ENCODE results near the gene GRHPR. TPM values are rescaled to one million over a fixed set of nuclear protein-coding genes. Genes with fewer than 3 reads are reported as not detected.

GRHPR gene
- total RNA-seq, 1 donor from 2014 or later = 131 TPM

DNA sequence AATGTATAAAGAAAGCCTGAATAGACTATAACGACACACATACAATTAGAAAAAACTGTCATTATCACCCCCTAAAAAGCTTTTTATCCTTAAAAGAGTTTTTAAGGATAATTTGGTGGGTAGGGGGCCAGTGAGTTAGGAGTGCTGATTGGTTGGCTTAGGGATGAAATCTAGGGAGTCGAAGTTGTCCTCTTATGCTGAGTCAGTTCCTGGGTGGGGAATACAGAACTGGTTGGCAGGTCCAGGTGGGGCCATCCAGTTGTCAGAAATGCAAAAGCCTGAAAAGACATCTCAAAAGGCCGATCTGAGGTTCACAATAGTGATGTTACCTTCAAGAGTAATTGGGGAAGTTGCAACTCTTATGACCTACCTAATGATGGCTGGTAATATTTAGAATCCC is 29.1 kb downstream of the GRHPR start:
- peak in 1 of 2 donors; percentile 16 for DNase-seq (ENCODE audit: low spot score in 2 of 2)
- no peak for TF ChIP-seq CTCF (IDR thresholded peaks at IDR 0.05)
- no peak overlapping the region for H3K27ac ChIP-seq
- no peaks in the 10 kb centered on the region for H3K9me3 ChIP-seq
- H3K4me3 ChIP-seq = no peak overlapping the region
- intact Hi-C loops (cut with DNase I) = no loop called here
- H3K27me3 ChIP-seq = no peaks in the 10 kb centered on the region
- H3K36me3 ChIP-seq = peaks cover 0 to 4% of the 10 kb centered on the region in 2 donors
- no peaks in the 10 kb centered on the region for H3K4me1 ChIP-seq

GRCh38 chr9:37452611-37453010 is 30.1 kb downstream of the GRHPR start:
- no peaks in the 10 kb centered on the region for H3K27me3 ChIP-seq
- no peaks in the 10 kb centered on the region for H3K4me1 ChIP-seq
- no peak overlapping the region for H3K4me3 ChIP-seq
- intact Hi-C loops (cut with DNase I) = no loop called here
- no peak overlapping the region for H3K27ac ChIP-seq
- TF ChIP-seq CTCF (IDR thresholded peaks at IDR 0.05) = no peak
- H3K36me3 ChIP-seq = peaks cover 0 to 4% of the 10 kb centered on the region in 2 donors
- DNase-seq (ENCODE audit: low spot score in 2 of 2) = peak in 1 of 2 donors; percentile 22
- H3K9me3 ChIP-seq = no peaks in the 10 kb centered on the region

DNA sequence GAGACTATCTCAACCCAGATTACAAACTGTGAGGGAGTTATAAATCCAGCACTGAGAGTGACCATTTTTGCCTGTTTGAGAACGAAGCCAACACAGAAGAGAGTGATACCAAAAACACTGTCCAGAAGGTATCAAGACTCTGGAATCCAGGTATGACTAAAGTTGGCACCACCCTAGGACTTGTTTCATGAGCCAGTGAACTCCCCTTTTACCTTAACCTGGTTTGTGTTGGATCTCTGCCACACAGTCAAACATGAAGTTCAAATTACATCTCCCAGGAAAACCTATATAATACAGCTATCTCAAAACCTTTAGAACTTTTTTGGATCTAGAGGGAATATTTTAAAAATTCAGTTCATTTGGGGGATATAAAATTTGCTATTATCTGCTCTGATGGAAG is 31.3 kb downstream of the GRHPR start:
- Histone ChIP-seq H3K27me3 (no peaks in the 10 kb centered on the region), H3K4me3 (no peak overlapping the region), H3K36me3 (peaks cover 0 to 2% of the 10 kb centered on the region in 2 donors), H3K27ac (no peak overlapping the region), H3K9me3 (no peaks in the 10 kb centered on the region), H3K4me1 (no peaks in the 10 kb centered on the region)
- no peak for TF ChIP-seq CTCF (IDR thresholded peaks at IDR 0.05)
- DNase-seq (ENCODE audit: low spot score in 2 of 2) = peak in 1 of 2 donors; percentile 24
- intact Hi-C loops (cut with DNase I) = no loop called here

DNA sequence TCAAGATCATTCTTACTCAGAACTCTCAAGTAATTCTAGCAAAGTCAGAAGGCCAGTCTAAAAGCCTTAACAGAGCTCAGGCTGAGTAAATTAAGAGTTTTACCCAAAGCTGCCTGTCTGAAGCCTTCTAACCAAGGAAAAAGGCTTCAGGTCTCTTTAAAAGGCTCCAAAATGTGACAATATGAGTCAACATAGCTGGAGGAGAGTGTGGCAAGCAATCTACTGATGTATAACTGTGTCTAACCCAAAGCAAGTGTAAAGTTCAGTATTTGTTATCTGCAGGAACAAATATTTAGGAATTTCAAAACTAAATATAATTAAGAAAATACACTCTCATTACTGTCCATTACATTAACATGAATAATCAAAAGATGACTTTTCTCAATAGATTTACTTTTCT is 31.7 kb downstream of the GRHPR start:
- H3K4me1 ChIP-seq = no peaks in the 10 kb centered on the region
- H3K4me3 ChIP-seq = no peak overlapping the region
- no peak overlapping the region for H3K27ac ChIP-seq
- no peaks in the 10 kb centered on the region for H3K9me3 ChIP-seq
- intact Hi-C loops (cut with DNase I) = no loop called here
- no peak for TF ChIP-seq CTCF (IDR thresholded peaks at IDR 0.05)
- no peaks in the 10 kb centered on the region for H3K27me3 ChIP-seq
- no peaks in the 10 kb centered on the region for H3K36me3 ChIP-seq
- no peak for DNase-seq (ENCODE audit: low spot score in 2 of 2)

DNA sequence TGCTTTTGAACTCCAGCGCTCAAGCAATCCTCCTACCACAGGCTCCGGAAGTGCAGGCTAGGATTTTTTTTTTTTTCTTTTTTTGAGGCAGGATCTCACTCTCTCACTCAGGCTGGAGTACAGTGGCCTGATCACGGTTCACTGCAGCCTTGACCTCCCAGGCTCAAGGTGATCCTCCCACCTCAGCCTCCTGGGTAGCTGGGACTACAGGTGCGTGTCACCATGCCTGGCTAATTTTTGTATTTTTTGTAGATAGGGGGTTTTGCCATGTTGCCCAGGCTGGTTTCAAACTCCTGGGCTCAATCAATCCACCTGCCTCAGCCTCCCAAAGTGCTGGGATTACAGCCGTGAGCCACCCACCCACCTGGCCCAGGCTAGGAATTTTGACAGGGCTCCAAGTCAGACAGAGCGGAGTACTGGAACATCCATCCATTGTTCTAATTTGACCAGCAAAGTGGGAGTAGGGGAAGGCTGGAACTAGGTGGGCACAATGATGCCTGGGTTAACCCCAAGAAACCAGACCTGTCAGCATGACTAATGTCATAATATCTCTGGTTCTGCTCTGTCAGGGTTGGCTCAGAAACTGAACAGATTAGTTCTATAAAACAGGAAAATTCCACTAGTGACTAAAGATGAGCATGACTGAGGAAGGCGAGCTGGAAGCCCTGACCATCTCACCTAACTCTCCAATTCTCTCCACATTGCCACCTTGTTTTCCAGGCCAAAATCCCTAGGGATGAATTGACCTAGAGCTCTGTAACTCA is 33.6 kb downstream of the GRHPR start:
- DNase-seq (ENCODE audit: low spot score in 2 of 2) = no peak
- no peaks in the 10 kb centered on the region for H3K4me1 ChIP-seq
- no peak overlapping the region for H3K27ac ChIP-seq

More for the DNA sequence above, 33.6 kb downstream of the GRHPR start:
- no peak for TF ChIP-seq CTCF (IDR thresholded peaks at IDR 0.05)
- intact Hi-C loops (cut with DNase I) = no loop called here
- H3K9me3 ChIP-seq = no peaks in the 10 kb centered on the region
- no peak overlapping the region for H3K4me3 ChIP-seq
- no peaks in the 10 kb centered on the region for H3K36me3 ChIP-seq
- H3K27me3 ChIP-seq = no peaks in the 10 kb centered on the region

All from ascending aorta (tissue), 2 donors.